Activated naive CD8-positive, alpha-beta T cell treated with anti-CD3 and anti-CD28 coated beads, Interleukin-2, amount 50 U/mL, for 24 hours (primary cell): ENCODE data around the gene GREB1.

ENCODE experiments used
- ATAC-seq: fragments of 150-1000 bp; cut with Tn5 transposase; one replicate; pipeline ENCODE4 v1.10.0; 2021
- DNase-seq: peaks from one replicate; pipeline ENCODE4 v3.0.0; 2021
- H3K27ac Mint-ChIP-seq: one replicate; pipeline ENCODE4 v1.8.0; 2021; ENCODE audit warnings: mild to moderate bottlenecking, mixed read lengths
- H3K27me3 Mint-ChIP-seq: one replicate; pipeline ENCODE4 v1.8.0; 2021; ENCODE audit warnings: mixed read lengths
- H3K36me3 Mint-ChIP-seq: one replicate; pipeline ENCODE4 v1.8.0; 2021; ENCODE audit warnings: low read depth, mixed read lengths
- H3K4me1 Mint-ChIP-seq: one replicate; pipeline ENCODE4 v1.8.0; 2021; ENCODE audit warnings: mixed read lengths
- H3K4me3 Mint-ChIP-seq: one replicate; pipeline ENCODE4 v1.8.0; 2021; ENCODE audit warnings: mild to moderate bottlenecking, moderate library complexity, mixed read lengths
- H3K9me3 Mint-ChIP-seq: one replicate; pipeline ENCODE4 v1.8.0; 2021; ENCODE audit warnings: mixed read lengths

The GREB1 gene

DNA sequence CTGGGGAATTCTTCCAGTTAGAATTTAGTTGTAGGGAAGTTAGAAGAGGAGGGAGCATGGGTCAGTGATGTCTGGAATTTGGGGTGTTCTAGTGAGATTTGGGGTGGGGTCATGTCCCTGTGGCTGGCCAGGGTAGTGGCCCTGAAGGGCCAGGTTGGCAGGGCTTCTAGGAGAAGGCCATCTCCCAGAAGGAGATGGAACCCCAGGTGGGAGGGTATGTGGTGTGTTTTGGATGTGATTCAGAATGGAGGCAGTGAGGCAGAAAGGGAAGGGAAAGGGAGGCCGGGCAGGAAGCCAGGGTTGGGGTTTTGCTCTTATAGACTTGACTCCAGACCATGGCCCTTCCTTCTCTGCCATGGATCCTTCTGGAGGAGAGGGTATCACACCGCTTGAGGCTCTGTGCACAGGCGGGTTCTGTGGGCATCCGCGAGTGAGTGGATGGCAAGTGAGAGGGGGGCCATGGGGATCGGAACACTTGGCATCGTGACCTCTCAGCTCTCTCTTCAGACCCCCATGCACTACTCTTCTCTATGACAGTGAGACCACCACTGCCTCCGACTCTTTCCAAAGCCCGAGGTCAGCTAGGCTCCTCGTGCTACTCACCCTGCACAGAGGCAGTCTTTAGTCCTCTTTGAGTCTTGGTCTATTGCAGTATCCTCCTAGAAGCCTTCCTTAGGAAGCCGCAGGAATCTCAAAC is 7.3 kb downstream of the GREB1 start:
- Mint-ChIP-seq H3K27ac (no peak overlapping the region), H3K4me1 (no peaks in the 10 kb centered on the region), H3K36me3 (no peaks in the 10 kb centered on the region), H3K9me3 (no peaks in the 10 kb centered on the region), H3K4me3 (no peak overlapping the region), H3K27me3 (peaks cover 28% of the 10 kb centered on the region)
- DNase-seq (no peak), ATAC-seq (no peak)

DNA sequence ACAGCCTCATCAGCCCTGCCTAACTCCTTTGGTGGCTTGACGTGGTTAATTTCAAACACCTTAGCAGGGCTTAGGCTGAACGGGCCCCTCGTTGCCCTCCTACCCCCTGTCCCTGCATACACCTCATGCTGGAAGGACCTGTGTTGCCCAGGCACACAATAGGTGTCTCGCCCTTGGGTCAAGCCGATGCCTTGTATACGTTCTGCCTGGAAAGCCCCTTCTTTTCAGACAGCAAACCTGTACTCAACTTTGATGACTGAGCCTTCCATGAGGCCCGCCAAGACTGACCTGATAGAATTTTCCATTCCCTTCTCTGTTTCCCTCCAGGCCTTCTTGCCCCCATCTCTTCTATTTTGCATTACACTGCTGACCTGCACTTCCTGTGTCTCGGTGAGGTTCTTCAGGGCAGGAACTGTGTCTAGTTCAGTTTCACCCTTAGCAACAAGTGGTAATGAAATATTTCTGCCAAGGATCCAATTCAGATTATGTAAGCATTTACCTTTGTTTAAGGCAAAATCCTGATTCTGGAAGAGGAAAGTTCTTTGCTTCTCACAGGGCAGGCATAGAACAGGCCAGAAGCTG is 7.9 kb downstream of the GREB1 start:
- no peaks in the 10 kb centered on the region for H3K36me3 Mint-ChIP-seq
- H3K9me3 Mint-ChIP-seq, result no peaks in the 10 kb centered on the region
- no peak overlapping the region for H3K27ac Mint-ChIP-seq
- DNase-seq, result no peak
- ATAC-seq, result no peak
- H3K4me1 Mint-ChIP-seq, result no peaks in the 10 kb centered on the region
- peaks cover 24% of the 10 kb centered on the region for H3K27me3 Mint-ChIP-seq
- H3K4me3 Mint-ChIP-seq, result no peak overlapping the region

DNA sequence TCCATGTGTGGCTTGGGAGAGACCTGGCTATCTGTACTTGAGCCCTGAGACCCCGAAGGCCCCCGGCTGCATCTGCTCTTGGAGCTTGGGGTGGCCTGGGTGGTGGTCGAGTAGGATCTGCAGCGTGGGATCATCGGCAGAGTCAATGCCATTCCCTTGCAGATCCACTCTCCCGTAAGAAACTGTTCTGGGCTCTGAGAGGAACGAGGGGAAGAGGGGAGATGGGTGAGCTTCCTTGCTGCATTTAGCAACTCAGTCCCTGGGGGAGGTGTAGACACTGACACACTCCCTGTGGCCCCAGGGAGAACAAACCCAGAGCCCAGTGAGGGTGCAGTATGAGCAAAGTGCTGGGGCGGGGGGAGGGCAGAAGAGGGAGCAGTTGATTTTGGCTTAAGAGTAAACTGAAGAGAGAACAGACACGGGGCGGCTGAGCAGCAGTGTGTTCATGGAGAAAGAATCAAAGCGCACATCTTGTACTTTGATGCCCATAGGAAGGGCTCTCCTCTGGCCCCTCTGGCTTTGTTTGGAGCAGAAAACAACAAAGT is 8.5 kb downstream of the GREB1 start:
- DNase-seq (no peak), ATAC-seq (no peak)
- H3K27ac Mint-ChIP-seq, result no peak overlapping the region
- H3K9me3 Mint-ChIP-seq, result no peaks in the 10 kb centered on the region
- H3K27me3 Mint-ChIP-seq, result peaks cover 25% of the 10 kb centered on the region
- no peak overlapping the region for H3K4me3 Mint-ChIP-seq
- no peaks in the 10 kb centered on the region for H3K4me1 Mint-ChIP-seq
- no peaks in the 10 kb centered on the region for H3K36me3 Mint-ChIP-seq

DNA sequence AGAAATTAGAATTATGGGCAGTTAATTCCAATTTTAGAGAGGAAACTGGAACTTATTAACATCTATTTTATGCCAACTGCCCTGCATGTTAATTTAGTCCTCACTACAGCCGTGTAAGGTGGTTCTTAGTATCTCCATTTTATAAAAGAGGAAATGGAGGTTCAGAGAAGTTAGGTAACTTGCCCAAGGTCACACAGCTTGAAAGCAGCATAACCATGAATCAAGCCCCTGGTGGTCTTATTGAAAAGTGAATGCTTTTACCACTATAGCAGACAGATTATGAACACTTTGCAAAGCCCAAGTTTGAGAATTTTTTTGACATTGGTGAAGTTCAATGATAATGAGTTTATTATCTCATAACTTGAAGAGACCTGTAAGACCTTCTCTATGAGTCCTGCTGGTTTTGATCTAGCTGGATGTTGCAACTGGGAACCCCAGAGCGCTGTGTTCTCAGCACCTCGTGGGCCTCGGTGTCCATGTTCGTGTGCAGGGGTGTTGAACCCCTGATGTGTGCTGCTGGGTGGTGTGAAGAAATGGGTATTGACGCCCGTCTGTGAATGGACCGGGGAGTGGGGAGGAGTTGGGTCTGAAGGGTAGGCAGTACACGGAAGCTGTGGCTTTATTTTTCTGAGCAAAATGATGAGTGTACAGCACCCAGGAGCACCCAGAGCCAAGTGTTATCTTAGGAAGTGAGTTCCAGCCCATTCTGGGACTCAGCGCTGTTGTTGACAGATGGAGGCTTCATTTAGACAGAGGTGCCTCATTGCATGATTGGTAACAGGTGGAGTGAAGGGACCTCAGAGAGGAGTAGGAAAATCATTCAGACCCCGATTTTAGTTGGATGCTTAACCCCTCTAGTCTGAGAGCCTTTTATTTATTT is 9.7 kb downstream of the GREB1 start:
- Mint-ChIP-seq H3K27ac (no peak overlapping the region), H3K36me3 (no peaks in the 10 kb centered on the region), H3K4me1 (no peaks in the 10 kb centered on the region), H3K9me3 (no peaks in the 10 kb centered on the region), H3K27me3 (peaks cover 31% of the 10 kb centered on the region), H3K4me3 (no peak overlapping the region)
- DNase-seq (no peak), ATAC-seq (no peak)

DNA sequence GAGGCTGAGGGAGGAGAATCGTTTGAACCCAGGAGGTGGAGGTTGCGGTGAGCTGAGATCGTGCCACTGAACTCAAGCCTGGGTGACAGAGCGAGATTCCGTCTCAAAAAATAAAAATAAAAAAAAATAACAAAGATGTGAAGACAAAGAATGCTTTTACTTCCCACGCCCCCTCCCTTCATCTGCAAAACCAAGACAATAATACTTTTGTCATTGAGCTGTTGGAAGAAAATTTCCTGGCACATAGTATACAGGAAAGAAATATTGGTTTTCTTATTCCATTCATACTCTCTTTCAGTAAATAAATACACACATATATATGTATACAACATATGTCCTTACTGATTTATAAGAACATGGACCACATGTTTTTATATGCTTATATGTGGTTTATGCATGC is 12.2 kb downstream of the GREB1 start:
- H3K36me3 Mint-ChIP-seq, result no peaks in the 10 kb centered on the region
- H3K4me3 Mint-ChIP-seq, result no peak overlapping the region
- no peaks in the 10 kb centered on the region for H3K4me1 Mint-ChIP-seq
- no peak overlapping the region for H3K27ac Mint-ChIP-seq
- ATAC-seq, result no peak
- no peak for DNase-seq
- peaks cover 4% of the 10 kb centered on the region for H3K9me3 Mint-ChIP-seq
- H3K27me3 Mint-ChIP-seq, result peaks cover 30% of the 10 kb centered on the region

DNA sequence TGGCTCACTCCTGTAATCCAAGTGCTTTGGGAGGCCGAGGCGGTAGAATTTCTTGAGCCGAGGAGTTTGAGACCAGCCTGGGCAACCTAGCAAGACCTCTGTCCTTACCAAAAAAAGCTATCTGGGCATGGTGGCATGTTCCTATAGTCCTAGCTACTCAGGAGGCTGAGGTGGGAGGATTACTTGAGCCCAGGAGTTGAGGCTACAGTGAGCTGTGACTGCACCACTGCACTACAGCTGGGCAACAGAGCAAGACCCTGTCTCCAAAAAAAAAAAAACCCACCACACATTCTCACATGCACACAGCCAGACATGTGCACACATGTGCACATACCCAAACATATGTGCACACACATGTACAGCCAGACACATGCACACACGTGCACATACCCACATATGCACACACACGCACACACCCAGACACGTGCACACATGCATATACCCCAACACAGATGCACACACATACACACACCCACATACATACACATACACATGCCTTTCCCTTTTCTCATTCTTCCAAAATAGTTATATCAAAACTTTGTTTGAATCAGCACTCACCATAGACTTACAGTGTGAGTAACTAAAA is 14.2 kb downstream of the GREB1 start:
- Mint-ChIP-seq H3K27ac (no peak overlapping the region), H3K9me3 (peaks cover 4% of the 10 kb centered on the region)

DNA sequence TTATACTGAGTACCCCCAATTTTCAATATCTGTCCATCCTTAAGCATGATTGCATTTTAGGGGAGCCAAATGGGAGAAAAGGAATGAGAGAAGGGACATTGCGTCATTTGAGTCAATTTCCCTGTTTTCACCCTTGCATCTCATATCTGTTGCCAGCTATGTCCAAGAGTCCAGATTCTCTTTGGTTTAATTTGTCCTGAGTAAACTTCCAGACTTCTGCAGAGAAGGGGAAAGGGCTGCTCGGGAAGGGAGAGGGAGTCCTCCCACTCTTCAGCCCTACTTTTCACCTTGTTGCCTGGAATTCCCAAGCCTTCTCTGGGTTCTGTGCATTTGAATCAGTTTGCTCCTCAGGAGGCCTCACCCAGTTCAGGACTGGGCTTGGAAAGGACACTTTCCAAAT is 16.5 kb downstream of the GREB1 start:
- H3K36me3 Mint-ChIP-seq, result no peaks in the 10 kb centered on the region
- ATAC-seq (no peak), DNase-seq (no peak)
- no peak overlapping the region for H3K27ac Mint-ChIP-seq
- H3K27me3 Mint-ChIP-seq, result peaks cover 38% of the 10 kb centered on the region
- H3K4me3 Mint-ChIP-seq, result no peak overlapping the region
- peaks cover 4% of the 10 kb centered on the region for H3K9me3 Mint-ChIP-seq
- peaks cover 6% of the 10 kb centered on the region for H3K4me1 Mint-ChIP-seq

More for the DNA sequence above, 14.2 kb downstream of the GREB1 start:
- H3K27me3 Mint-ChIP-seq, result peaks cover 32% of the 10 kb centered on the region
- no peak overlapping the region for H3K4me3 Mint-ChIP-seq
- H3K36me3 Mint-ChIP-seq, result no peaks in the 10 kb centered on the region
- ATAC-seq (no peak), DNase-seq (no peak)
- H3K4me1 Mint-ChIP-seq, result no peaks in the 10 kb centered on the region

DNA sequence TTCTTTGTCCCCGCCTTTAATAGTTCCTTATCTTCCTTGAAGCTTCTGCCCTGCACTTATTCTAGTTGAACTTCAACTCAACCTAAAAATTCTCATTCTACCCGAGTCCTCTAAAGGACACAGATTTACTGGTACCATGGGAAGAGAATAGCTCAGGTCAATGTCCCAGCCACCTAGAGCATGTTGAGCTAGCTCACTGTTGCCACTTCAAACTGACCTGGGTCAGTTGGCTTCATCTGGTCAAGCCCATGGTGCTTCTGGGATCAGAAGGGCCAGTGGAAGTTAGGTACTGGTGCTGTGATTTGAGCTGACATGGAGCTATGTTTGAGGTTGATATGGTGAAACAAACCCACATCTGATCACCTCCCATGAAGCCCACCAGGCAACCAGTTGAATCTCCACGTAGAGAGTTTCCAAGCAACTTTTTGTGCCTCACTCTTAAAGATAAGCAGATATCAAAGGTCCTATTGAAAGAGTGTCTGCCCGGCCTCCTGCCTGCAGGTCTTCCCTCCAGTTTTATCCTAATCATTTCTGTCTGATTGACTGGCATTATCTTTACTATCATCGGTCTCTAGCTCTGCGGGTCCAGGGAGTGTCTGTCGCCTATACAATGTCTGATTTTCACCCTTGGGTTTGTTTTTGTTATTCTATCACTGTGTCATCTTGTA is 17.2 kb downstream of the GREB1 start:
- Mint-ChIP-seq H3K27me3 (peaks cover 45% of the 10 kb centered on the region), H3K27ac (no peak overlapping the region), H3K36me3 (no peaks in the 10 kb centered on the region), H3K9me3 (peaks cover 4% of the 10 kb centered on the region), H3K4me3 (no peak overlapping the region), H3K4me1 (peaks cover 6% of the 10 kb centered on the region)
- ATAC-seq (no peak), DNase-seq (no peak)

DNA sequence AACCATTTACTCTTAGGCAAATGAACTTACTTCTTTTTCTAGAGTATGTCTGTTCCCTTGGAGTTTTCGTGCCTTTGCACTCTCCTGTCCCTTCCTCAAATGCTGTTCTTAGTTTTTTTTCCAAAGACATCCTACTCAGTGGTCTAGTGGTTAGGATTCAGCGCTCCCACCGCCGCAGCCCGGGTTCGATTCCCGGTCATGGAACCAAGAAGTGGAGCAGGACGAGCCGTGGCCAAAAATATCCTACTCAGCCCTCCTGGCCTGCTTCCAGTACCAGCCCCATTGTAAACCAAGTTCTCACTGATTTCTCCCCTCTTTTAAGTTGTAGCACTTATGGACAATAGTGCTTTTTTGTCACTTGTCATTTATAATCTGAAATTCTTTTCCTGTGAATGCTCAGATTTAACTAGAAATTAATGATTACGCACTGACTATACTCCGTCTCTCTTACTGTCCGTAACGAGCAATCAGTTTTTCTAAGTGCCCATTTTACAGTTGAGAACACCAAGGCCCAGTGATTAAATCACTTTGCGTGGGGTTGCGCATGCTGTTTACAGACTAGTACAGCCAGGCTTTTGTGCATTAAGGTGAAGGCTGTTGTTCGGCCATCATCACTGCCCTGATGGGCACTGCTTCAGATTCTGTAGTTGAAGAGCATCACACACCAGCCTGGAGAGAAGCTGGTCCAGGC is 17.9 kb downstream of the GREB1 start:
- Mint-ChIP-seq H3K27me3 (peaks cover 49% of the 10 kb centered on the region), H3K36me3 (no peaks in the 10 kb centered on the region), H3K4me3 (no peak overlapping the region), H3K27ac (no peak overlapping the region), H3K9me3 (peaks cover 4% of the 10 kb centered on the region), H3K4me1 (peaks cover 6% of the 10 kb centered on the region)
- no peak for ATAC-seq
- DNase-seq, result no peak

DNA sequence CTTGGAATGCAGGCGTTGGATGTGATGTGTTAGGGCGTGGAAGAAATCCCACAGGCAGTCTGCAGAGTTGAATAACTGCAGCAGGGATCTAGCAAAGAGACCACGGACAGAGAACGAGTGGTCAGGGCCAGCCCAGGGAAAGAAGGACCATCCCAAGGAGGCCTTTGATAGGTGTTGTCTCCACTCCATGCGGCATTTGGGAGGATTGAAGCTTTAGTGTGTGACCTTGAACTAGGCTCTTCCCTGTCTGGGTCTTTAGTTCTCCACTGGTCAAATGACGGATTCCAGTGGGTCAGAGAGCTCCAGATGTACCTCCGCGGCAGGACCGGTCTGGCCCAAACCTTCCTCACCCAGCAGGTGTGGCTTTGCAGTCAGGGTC is 18.4 kb downstream of the GREB1 start:
- Mint-ChIP-seq H3K9me3 (peaks cover 4% of the 10 kb centered on the region), H3K27me3 (peaks cover 48% of the 10 kb centered on the region), H3K36me3 (no peaks in the 10 kb centered on the region), H3K4me1 (peaks cover 6% of the 10 kb centered on the region), H3K4me3 (no peak overlapping the region), H3K27ac (no peak overlapping the region)
- ATAC-seq (no peak), DNase-seq (no peak)

DNA sequence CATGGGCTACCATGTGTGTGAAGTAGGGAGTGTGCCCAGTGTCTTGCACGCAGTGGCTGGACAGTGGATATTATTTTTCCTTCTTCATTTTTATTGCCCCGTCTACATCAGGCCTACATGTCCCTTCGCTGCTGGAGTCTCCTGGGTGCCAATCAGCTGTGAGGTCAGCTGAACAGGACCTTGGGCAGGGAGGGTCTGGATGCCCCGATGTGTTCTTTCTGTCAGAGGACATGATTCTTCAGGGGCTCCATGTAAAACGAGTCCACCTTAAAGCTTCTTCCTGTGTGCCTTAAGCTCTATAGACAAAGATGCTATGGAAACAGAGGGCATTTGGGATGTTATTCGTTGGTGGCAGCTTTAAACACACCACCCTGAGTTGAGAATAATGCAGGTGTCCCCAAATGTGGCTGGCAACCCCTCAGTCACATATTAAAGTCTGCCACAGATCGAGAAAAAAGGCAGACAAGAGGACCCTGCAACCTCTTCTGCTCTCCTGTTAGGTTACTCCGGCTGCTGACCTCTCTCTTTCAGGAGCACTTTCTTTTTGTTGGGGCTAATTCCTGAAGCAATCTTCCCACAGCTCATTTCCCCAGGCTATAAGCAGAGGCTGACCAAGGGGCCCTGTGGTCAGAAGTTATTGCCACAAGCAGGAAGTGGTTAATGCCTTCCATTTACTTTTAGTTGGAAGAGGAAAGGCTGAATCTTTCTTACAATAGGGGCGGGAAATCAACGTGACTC is 20.0 kb downstream of the GREB1 start:
- H3K27ac Mint-ChIP-seq, result no peak overlapping the region
- DNase-seq (no peak), ATAC-seq (no peak)
- peaks cover 44% of the 10 kb centered on the region for H3K27me3 Mint-ChIP-seq
- H3K9me3 Mint-ChIP-seq, result peaks cover 4% of the 10 kb centered on the region
- no peaks in the 10 kb centered on the region for H3K36me3 Mint-ChIP-seq
- H3K4me1 Mint-ChIP-seq, result peaks cover 6% of the 10 kb centered on the region
- H3K4me3 Mint-ChIP-seq, result no peak overlapping the region

DNA sequence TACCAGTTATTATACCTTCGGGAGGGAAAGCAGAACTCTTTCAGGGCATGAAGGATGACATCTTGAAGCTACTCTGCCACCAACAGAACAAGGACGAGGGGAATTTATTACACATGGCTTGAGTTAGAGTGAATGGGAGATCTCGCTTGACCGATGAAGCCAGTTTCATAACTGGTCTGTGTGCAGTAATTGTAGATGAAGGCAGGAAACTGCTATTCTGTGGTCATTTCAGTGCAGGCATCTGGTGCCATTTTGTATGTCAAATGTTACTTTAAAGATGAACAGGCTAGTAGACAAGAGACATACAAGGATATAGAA is 20.5 kb downstream of the GREB1 start:
- peaks cover 6% of the 10 kb centered on the region for H3K4me1 Mint-ChIP-seq
- peaks cover 45% of the 10 kb centered on the region for H3K27me3 Mint-ChIP-seq
- H3K9me3 Mint-ChIP-seq, result peaks cover 4% of the 10 kb centered on the region
- ATAC-seq (no peak), DNase-seq (no peak)
- H3K4me3 Mint-ChIP-seq, result no peak overlapping the region
- H3K36me3 Mint-ChIP-seq, result no peaks in the 10 kb centered on the region
- no peak overlapping the region for H3K27ac Mint-ChIP-seq

DNA sequence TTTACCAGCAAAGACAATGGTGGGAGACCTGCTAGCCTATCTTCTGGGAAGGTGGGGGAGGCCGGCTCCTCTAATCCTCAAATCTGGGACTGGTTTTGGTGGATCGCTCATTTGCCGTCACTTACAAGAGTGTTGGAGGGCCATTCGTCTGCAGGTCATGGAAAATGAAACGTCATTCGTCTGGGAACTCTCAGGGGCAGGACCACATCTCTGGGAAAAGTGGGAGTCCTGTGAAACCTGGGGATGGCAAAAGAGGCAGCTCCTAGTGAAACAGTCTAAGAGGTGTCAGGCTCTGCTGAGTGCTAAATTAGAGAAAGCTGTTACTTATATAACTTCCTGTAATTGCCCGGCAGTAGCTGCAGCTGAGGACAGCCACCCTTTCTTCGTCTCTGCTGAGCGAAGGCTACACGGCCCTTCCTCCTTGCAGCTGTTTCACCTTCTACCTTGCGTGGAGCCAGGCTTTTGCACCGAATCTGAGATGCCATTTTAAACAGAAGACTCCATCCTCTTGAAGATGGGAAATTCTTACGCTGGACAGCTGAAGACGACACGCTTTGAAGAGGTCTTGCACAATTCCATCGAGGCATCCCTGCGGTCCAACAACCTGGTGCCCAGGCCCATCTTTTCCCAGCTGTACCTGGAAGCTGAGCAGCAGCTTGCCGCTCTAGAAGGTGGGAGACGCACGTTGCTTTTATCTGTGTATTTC is 22.4 kb downstream of the GREB1 start:
- no peak overlapping the region for H3K27ac Mint-ChIP-seq
- H3K36me3 Mint-ChIP-seq, result no peaks in the 10 kb centered on the region
- ATAC-seq (no peak), DNase-seq (no peak)
- no peak overlapping the region for H3K4me3 Mint-ChIP-seq
- no peaks in the 10 kb centered on the region for H3K9me3 Mint-ChIP-seq
- peaks cover 44% of the 10 kb centered on the region for H3K27me3 Mint-ChIP-seq
- H3K4me1 Mint-ChIP-seq, result peaks cover 6% of the 10 kb centered on the region
